GM12864 (cell line): Measurements from ENCODE around the gene MYZAP.

ENCODE experiments used
- DNase-seq: peaks from one replicate; pipeline ENCODE4 v3.0.0-alpha.2; 2011; ENCODE audit warnings: low read depth
- H3K4me3 ChIP-seq: 2 replicates; pipeline ENCODE4 v1.5.1; 2011; ENCODE audit warnings: mild to moderate bottlenecking, low read depth, low read length, control low read depth
- TF ChIP-seq, protein P1 (sequence below): IDR thresholded peaks from 2 replicates; pipeline ENCODE4 v1.5.1; 2011; ENCODE audit warnings: low read depth, mild to moderate bottlenecking, moderate library complexity, low read length, control low read depth, inconsistent platforms; ENCODE audit errors: missing control alignments

MYZAP gene

DNA sequence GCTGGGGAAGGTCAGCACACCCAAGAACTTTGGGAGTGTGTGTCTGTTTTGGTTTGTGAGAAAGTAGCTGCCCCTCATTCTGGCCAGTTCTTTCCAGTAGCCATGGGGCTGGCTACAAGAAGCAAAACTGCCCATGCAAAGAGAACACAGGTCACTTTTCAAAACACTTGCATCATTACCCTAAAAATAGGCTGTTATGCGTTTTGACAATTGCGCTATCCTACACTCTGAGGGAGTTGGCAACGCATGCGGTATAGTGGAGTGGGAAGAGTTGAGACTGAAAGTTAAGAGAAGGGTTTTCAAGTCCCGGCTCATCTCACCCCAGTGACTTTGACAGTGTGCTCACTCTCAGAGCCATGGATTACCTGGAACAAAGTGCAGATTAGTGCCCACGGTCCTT lies 41.8 kb upstream of the MYZAP start:
- no peak for DNase-seq
- TF ChIP-seq, protein P1, sequence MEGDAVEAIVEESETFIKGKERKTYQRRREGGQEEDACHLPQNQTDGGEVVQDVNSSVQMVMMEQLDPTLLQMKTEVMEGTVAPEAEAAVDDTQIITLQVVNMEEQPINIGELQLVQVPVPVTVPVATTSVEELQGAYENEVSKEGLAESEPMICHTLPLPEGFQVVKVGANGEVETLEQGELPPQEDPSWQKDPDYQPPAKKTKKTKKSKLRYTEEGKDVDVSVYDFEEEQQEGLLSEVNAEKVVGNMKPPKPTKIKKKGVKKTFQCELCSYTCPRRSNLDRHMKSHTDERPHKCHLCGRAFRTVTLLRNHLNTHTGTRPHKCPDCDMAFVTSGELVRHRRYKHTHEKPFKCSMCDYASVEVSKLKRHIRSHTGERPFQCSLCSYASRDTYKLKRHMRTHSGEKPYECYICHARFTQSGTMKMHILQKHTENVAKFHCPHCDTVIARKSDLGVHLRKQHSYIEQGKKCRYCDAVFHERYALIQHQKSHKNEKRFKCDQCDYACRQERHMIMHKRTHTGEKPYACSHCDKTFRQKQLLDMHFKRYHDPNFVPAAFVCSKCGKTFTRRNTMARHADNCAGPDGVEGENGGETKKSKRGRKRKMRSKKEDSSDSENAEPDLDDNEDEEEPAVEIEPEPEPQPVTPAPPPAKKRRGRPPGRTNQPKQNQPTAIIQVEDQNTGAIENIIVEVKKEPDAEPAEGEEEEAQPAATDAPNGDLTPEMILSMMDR = no peak
- H3K4me3 ChIP-seq = no peak overlapping the region

DNA sequence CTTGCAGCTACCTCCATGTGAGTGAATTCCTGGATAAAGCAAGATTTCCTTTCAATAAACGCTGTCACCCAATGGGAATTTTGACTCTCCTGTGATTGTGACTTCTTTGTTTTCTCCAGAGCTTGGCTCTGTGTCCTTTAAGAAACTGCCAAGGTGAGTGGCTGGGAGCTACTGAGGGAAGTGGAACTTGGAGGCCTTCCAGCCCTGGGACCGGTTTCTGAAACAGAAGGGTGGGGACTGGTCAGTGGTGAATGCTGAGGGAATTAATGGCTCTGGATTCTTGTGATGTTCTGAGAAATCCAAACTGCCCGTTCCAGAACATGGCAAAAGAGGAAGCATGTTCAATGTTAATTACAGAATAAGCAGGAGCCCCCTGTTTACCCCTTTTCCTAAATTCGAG lies 41.1 kb upstream of the MYZAP start:
- DNase-seq = no peak
- TF ChIP-seq, protein P1 = no peak
- no peak overlapping the region for H3K4me3 ChIP-seq

DNA sequence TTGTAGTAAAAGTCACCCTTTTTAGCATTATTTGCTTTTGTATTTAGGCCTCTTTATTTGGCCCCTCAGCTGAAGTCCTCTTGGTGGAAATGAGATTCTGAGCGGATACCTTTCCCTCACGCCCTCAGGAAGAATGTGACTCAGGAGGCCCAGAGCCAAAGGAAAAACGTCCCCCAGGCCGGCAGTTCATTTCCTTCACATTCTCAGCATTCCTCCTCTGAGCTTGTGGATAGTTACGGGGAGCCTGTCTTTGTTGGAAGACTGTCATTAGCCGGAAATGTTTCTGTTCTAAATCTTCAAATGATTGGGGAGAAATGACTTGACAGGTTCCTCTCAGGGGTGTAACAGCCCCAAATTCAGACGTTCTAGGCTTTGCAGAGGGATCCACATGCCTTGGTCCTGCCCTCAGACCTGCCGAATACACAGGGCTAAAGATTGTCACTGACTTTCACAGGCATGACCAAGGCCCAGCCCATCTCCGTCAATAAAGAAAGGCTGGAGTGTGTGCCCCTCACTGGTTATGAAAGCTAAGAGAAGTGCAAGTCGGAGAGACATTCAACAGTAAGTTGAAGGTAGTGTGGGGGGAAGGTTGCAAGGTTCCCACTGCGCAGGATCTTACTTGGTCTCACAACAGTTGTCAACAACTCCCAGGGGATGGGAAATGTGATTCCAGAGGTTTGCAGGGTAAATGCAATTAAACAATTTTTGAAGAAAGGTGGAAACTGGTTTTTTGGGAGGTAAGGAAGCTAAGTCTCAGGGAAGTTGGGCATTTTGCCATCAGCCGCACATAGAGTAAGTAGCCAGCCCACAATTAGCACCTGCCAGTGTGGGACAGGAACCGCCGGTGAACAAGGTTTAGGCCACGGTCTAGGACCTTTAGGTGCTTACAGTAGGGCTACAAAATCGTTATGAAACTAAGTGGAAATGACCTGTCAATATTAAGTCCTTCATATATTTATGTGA lies 39.7 kb upstream of the MYZAP start:
- H3K4me3 ChIP-seq = no peak overlapping the region
- TF ChIP-seq, protein P1 = no peak

DNA sequence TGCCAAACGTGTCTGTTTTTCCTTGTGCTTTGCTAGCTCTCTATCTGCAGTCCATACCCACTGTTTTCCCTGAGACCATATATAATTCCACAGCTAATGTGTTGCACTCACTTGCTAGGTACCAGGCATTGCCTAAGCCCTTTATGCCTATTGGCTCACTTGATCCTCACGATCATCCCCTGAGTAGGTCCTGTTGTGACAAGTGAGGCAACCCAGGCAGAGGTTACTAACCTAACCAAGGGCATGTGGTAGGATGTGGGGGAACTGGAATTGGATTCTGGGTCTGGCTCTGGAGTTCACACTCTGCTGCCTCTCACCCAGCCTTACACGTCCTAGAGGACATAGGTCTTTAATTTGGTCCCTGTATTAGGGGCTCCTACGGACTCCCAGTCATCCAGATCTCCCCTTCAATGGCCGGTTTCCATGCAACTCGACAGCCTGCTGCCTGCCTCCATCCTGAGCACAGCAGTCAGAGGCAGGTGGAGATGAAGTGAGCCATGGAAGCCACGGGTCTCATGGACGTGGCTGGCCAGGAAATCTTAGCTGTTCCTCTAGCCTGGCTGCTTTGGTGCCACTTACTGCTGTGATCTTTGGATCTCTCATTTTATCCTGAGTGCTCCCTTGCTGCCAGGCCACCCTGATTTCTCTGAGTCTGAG lies 38.9 kb upstream of the MYZAP start:
- DNase-seq = no peak
- TF ChIP-seq, protein P1 = no peak
- H3K4me3 ChIP-seq = no peak overlapping the region

More for the DNA sequence above, 39.7 kb upstream of the MYZAP start:
- no peak for DNase-seq

DNA sequence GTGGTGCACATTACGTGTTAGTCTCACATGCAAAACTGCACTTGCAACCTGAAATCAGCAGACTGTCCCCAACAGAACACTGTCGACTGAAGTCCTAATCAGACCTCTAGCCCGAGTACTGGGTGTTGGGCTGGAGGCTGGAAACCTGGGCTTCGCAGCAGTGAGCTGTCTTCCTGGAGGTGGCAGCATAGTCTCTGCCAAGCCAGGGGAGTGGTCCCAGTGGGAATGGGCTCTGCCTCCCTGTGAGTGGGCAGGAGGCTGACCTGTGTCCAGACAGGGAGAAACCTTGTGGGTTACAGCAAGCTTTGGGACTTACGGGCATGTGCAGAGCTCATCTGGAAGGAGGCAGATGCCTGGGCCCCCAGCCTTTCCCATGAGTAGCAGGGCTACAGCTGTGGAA lies 38.2 kb upstream of the MYZAP start:
- TF ChIP-seq, protein P1 = no peak
- no peak for DNase-seq
- H3K4me3 ChIP-seq = no peak overlapping the region

DNA sequence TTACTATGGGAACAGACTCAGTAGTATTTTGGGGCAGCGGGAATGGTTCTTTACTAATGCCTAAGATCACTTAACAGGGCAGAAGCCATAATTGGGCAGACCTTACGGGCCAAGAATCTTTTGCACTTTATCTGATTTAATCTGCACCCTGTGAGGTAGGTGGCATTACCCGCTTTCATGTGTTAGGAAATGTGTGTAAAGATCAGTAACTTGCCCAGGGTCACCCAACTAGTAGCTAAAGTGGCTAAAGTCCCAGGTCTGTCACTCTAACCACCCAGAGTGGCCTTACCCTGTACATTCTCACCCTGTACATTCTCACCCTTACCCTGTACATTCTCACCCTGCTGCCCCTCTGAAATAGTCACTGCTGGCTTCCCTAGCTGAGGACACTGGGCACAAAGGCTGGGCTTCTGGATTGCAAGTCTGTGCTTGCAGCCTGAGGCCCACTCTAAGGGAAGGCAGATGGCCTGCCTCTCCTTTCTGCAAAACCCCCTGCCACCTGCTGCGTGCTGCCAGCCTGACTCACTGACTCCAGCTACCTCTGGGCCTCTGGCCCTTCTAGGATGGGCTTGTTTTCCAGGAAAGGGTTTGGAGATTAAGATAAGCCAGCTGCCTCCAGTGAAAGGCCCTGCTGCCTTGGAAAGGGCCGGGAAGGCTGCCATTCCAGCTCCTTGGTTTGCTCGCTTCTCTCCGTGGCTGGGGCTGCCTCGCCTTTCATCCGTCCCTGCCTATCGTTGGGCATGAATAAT lies 37.5 kb upstream of the MYZAP start:
- TF ChIP-seq, protein P1 = no peak
- H3K4me3 ChIP-seq = no peak overlapping the region
- DNase-seq = no peak
